ENCODE measurements around the gene PSMA7.

Gene PSMA7

DNA sequence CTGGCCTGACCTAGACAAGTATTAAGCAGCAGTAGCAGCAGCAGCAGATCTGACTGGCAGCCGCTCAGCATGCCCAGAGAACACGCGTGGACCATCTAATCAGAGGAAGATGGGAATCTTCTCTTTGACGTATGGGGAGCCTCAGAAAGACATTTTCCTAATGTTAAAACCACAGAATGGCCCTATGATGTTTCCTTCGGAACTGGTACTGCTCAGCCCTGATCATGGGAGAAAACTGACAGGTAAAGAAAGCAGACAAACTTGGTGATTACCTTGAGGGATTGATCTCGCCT is 6.2 kb downstream of the PSMA7 start:
- H3K27ac ChIP-seq (ENCODE audit: insufficient read depth in 1 of 2, low read depth in 1 of 2, low read length in 2 of 2, poor library complexity in 1 of 2, severe bottlenecking in 2 of 2) = no peak overlapping the region
- ChIA-PET CTCF (interaction anchor here (0.6 to 7.8 kb wide), 10 partner anchors 11 to 134 kb away, joined by 3 to 113 read pairs (median 5); no protein-coding TSS in a partner anchor), POLR2A (no interaction called here)
- H3K4me1 ChIP-seq (ENCODE audit: control extremely low read depth in 1 of 4, control insufficient read depth in 4 of 4, insufficient read depth in 4 of 4, low read length in 3 of 4) = peaks cover 2 to 41% (median 30%) of the 10 kb centered on the region in 4 experiments
- no peak overlapping the region for H3K4me3 ChIP-seq (ENCODE audit: control insufficient read depth in 1 of 7, extremely low read depth in 1 of 7, insufficient read depth in 4 of 7, low read depth in 2 of 7, low read length in 6 of 7)
- no peaks in the 10 kb centered on the region for H3K27me3 ChIP-seq (replicated peaks in 2 of 5; ENCODE audit: control insufficient read depth in 4 of 5, insufficient read depth in 5 of 5, low read length in 4 of 5)
- peaks cover 14 to 85% (median 63%) of the 10 kb centered on the region in 4 experiments for H3K36me3 ChIP-seq (ENCODE audit: control insufficient read depth in 4 of 4, insufficient read depth in 4 of 4, low read length in 3 of 4)
- DNase-seq = no peak
- 69% methylated on average over 6 of the region's 6 CpGs for WGBS (ENCODE audit: insufficient coverage)
- H3K9me3 ChIP-seq (ENCODE audit: control extremely low read depth in 1 of 5, control insufficient read depth in 4 of 5, insufficient read depth in 2 of 5, low read depth in 1 of 5, low read length in 4 of 5) = no peaks in the 10 kb centered on the region

DNA sequence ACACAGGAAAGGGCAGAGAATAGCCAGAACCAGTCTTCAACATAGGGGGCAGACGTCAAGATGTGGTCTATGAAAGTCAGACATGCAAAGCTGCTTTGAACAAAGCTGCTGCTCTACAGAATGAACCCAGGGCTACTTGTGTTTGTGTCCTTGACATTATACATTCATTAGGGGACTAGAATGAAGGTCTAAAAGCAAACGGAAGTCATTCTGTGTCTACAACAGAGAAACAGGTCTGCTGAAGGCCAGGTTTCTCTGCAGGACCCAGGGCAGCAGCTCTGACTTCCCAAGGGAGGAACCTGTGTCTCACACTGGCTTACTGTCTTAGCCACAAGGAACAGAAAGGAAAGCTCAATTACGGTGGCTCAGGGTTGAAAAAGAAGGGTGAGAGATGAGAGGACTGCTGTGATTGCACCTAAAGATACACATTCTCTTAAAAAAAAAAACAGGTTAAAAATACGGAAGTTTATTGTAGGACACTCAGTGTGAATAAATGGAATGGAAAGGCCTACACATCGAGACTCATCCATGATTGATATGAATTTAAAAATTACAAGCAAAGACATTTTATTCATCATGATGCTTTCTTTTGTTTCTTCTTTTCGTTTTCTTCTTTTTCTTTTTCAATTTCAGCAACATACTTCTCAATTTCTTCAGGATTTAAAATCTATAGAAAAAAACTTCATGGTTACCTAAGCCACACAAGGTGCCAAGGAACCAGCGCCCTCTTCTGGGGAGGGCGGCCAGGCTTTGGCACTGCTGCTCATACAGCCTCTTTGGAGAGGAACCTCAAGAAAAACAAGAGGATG is 6.7 kb downstream of the PSMA7 start:
- ChIA-PET POLR2A (interaction anchor here (1.2 to 1.5 kb wide), 2 partner anchors 9 to 15 kb away, joined by 3 to 5 read pairs; partner anchors contain the start of gene LSM14B), CTCF (interaction anchor here (1.0 to 7.8 kb wide), 8 partner anchors 10 to 126 kb away, joined by 3 to 113 read pairs (median 16); no protein-coding TSS in a partner anchor)
- peak; percentile 78 to 91 (median 85) for DNase-seq
- Histone ChIP-seq H3K4me3 (ENCODE audit: control insufficient read depth in 1 of 7, extremely low read depth in 1 of 7, insufficient read depth in 4 of 7, low read depth in 2 of 7, low read length in 6 of 7) (no peak overlapping the region), H3K27me3 (replicated peaks in 2 of 5; ENCODE audit: control insufficient read depth in 4 of 5, insufficient read depth in 5 of 5, low read length in 4 of 5) (no peaks in the 10 kb centered on the region), H3K9me3 (ENCODE audit: control extremely low read depth in 1 of 5, control insufficient read depth in 4 of 5, insufficient read depth in 2 of 5, low read depth in 1 of 5, low read length in 4 of 5) (no peaks in the 10 kb centered on the region), H3K27ac (ENCODE audit: insufficient read depth in 1 of 2, low read depth in 1 of 2, low read length in 2 of 2, poor library complexity in 1 of 2, severe bottlenecking in 2 of 2) (no peak overlapping the region), H3K4me1 (ENCODE audit: control extremely low read depth in 1 of 4, control insufficient read depth in 4 of 4, insufficient read depth in 4 of 4, low read length in 3 of 4) (peaks cover 2 to 40% (median 25%) of the 10 kb centered on the region in 4 experiments), H3K36me3 (ENCODE audit: control insufficient read depth in 4 of 4, insufficient read depth in 4 of 4, low read length in 3 of 4) (peaks cover 17 to 90% (median 68%) of the 10 kb centered on the region in 4 experiments)
- WGBS (ENCODE audit: insufficient coverage) = 54% methylated on average over 5 of the region's 8 CpGs

DNA sequence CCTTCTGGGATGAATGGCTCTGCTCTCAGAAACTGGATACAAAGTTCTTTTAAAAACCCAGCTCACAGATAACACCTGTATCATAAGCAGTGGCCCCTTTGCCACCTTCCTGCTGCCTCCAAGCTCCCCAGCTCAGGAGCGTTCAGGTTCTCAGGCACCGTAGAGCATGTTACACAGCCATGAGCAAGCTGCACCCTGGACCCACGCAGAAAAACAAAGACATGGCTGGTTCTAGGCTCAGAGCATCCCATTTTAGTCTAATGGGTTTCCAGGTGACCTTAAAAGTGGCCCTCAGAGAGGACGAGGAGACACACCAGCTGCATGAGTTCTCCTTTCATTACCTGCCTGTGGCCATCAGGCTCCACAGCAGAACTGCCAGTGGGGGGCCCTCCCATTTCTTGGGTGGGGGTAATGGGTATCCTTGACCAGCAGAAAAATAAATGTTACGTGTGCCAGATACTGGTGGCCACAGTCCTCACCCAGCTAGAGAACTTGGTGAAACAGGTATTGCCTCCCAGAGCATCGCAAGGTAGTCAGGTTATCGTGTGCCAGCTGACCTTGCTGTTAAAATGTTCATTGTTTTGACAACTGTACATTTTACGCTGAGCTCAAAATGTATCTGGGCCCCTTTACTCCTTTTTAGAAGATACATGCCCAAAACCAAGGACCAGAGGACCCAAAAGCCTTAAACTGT is 7.5 kb downstream of the PSMA7 start:
- Histone ChIP-seq H3K36me3 (ENCODE audit: control insufficient read depth in 4 of 4, insufficient read depth in 4 of 4, low read length in 3 of 4) (peaks cover 17 to 94% (median 74%) of the 10 kb centered on the region in 4 experiments), H3K9me3 (ENCODE audit: control extremely low read depth in 1 of 5, control insufficient read depth in 4 of 5, insufficient read depth in 2 of 5, low read depth in 1 of 5, low read length in 4 of 5) (no peaks in the 10 kb centered on the region), H3K27me3 (replicated peaks in 2 of 5; ENCODE audit: control insufficient read depth in 4 of 5, insufficient read depth in 5 of 5, low read length in 4 of 5) (no peaks in the 10 kb centered on the region), H3K4me3 (ENCODE audit: control insufficient read depth in 1 of 7, extremely low read depth in 1 of 7, insufficient read depth in 4 of 7, low read depth in 2 of 7, low read length in 6 of 7) (no peak overlapping the region), H3K27ac (ENCODE audit: insufficient read depth in 1 of 2, low read depth in 1 of 2, low read length in 2 of 2, poor library complexity in 1 of 2, severe bottlenecking in 2 of 2) (no peak overlapping the region), H3K4me1 (ENCODE audit: control extremely low read depth in 1 of 4, control insufficient read depth in 4 of 4, insufficient read depth in 4 of 4, low read length in 3 of 4) (peaks cover 0 to 36% (median 18%) of the 10 kb centered on the region in 4 experiments)
- no peak for DNase-seq
- WGBS (ENCODE audit: insufficient coverage) = 98% methylated on average over 8 of the region's 8 CpGs
- ChIA-PET CTCF (interaction anchor here (1.1 to 7.8 kb wide), 9 partner anchors 10 to 126 kb away, joined by 3 to 113 read pairs (median 11); no protein-coding TSS in a partner anchor), POLR2A (interaction anchor here (1.2 to 1.5 kb wide), 2 partner anchors 10 to 14 kb away, joined by 3 to 5 read pairs; partner anchors contain the start of gene LSM14B)

DNA sequence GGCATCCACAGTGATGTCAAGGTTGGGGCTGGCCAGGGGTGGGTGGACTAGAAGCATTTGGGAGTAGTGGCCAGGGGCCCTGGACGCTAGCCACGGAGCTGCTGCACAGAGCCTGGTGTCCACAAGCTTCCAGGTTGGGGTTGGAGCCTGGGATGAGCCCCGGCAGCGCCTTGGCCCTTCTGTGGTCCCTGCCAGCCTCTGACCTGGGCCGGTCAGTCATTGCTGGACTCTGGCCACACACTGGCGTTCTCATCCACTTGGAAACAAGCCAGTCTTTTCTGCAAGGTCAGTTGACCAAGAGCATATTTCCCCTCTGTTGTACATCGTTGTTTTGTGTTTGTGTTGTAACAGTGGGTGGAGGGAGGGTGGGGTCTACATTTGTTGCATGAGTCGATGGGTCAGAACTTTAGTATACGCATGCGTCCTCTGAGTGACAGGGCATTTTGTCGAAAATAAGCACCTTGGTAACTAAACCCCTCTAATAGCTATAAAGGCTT is 8.4 kb downstream of the PSMA7 start:
- no peak for DNase-seq
- peaks cover 0 to 35% (median 18%) of the 10 kb centered on the region in 4 experiments for H3K4me1 ChIP-seq (ENCODE audit: control extremely low read depth in 1 of 4, control insufficient read depth in 4 of 4, insufficient read depth in 4 of 4, low read length in 3 of 4)
- no peak overlapping the region for H3K4me3 ChIP-seq (ENCODE audit: control insufficient read depth in 1 of 7, extremely low read depth in 1 of 7, insufficient read depth in 4 of 7, low read depth in 2 of 7, low read length in 6 of 7)
- H3K9me3 ChIP-seq (ENCODE audit: control extremely low read depth in 1 of 5, control insufficient read depth in 4 of 5, insufficient read depth in 2 of 5, low read depth in 1 of 5, low read length in 4 of 5) = no peaks in the 10 kb centered on the region
- H3K36me3 ChIP-seq (ENCODE audit: control insufficient read depth in 4 of 4, insufficient read depth in 4 of 4, low read length in 3 of 4) = peaks cover 22 to 94% (median 74%) of the 10 kb centered on the region in 4 experiments
- POLR2A ChIA-PET = interaction anchor here (1.3 to 1.5 kb wide), 2 partner anchors 13 to 69 kb away, joined by 5 read pairs; partner anchors contain the start of genes LSM14B and TAF4
- 100% methylated on average over 6 of the region's 11 CpGs for WGBS (ENCODE audit: insufficient coverage)
- H3K27me3 ChIP-seq (replicated peaks in 2 of 5; ENCODE audit: control insufficient read depth in 4 of 5, insufficient read depth in 5 of 5, low read length in 4 of 5) = no peaks in the 10 kb centered on the region
- H3K27ac ChIP-seq (ENCODE audit: insufficient read depth in 1 of 2, low read depth in 1 of 2, low read length in 2 of 2, poor library complexity in 1 of 2, severe bottlenecking in 2 of 2) = peak overlapping the region in 1 of 2 experiments; percentile 6
- CTCF ChIA-PET = interaction anchor here (1.1 to 7.8 kb wide), 7 partner anchors 9 to 125 kb away, joined by 3 to 113 read pairs (median 22); no protein-coding TSS in a partner anchor

DNA sequence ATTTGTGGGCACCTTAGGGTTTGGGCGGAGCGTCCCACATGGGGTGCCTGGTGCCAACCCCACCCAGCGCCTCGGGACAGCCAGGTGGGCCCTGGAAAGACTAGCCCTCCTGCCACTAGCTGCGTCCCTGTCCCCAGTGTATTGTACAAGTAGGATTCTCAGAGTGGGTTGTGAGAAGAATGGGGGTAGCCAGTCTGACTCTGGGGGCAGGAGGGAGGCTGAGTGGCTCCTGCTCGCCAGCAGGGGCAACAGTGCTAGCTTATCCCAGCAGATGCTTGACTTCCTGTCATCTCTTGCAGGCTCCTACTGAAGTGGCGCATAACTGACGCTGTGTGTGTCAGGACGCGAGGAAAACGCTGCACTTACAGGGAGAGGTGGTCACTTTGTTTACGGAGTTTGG is 9.3 kb downstream of the PSMA7 start:
- H3K27me3 ChIP-seq (replicated peaks in 2 of 5; ENCODE audit: control insufficient read depth in 4 of 5, insufficient read depth in 5 of 5, low read length in 4 of 5) = no peaks in the 10 kb centered on the region
- H3K36me3 ChIP-seq (ENCODE audit: control insufficient read depth in 4 of 4, insufficient read depth in 4 of 4, low read length in 3 of 4) = peaks cover 16 to 94% (median 71%) of the 10 kb centered on the region in 4 experiments
- WGBS (ENCODE audit: insufficient coverage) = 89% methylated on average over 9 of the region's 12 CpGs
- ChIA-PET POLR2A (interaction anchor here (1.3 kb wide), 1 partner anchor 68 kb away, joined by 5 read pairs; the partner anchor contains the start of gene TAF4), CTCF (interaction anchor here (0.7 to 7.8 kb wide), 7 partner anchors 8 to 123 kb away, joined by 4 to 113 read pairs (median 13); partner anchors contain the start of genes PSMA7 and SS18L1)
- no peaks in the 10 kb centered on the region for H3K9me3 ChIP-seq (ENCODE audit: control extremely low read depth in 1 of 5, control insufficient read depth in 4 of 5, insufficient read depth in 2 of 5, low read depth in 1 of 5, low read length in 4 of 5)
- peaks cover 0 to 37% (median 18%) of the 10 kb centered on the region in 4 experiments for H3K4me1 ChIP-seq (ENCODE audit: control extremely low read depth in 1 of 4, control insufficient read depth in 4 of 4, insufficient read depth in 4 of 4, low read length in 3 of 4)
- DNase-seq = peak in 2 of 3 donors; percentile 54 to 66
- no peak overlapping the region for H3K27ac ChIP-seq (ENCODE audit: insufficient read depth in 1 of 2, low read depth in 1 of 2, low read length in 2 of 2, poor library complexity in 1 of 2, severe bottlenecking in 2 of 2)
- H3K4me3 ChIP-seq (ENCODE audit: control insufficient read depth in 1 of 7, extremely low read depth in 1 of 7, insufficient read depth in 4 of 7, low read depth in 2 of 7, low read length in 6 of 7) = no peak overlapping the region

DNA sequence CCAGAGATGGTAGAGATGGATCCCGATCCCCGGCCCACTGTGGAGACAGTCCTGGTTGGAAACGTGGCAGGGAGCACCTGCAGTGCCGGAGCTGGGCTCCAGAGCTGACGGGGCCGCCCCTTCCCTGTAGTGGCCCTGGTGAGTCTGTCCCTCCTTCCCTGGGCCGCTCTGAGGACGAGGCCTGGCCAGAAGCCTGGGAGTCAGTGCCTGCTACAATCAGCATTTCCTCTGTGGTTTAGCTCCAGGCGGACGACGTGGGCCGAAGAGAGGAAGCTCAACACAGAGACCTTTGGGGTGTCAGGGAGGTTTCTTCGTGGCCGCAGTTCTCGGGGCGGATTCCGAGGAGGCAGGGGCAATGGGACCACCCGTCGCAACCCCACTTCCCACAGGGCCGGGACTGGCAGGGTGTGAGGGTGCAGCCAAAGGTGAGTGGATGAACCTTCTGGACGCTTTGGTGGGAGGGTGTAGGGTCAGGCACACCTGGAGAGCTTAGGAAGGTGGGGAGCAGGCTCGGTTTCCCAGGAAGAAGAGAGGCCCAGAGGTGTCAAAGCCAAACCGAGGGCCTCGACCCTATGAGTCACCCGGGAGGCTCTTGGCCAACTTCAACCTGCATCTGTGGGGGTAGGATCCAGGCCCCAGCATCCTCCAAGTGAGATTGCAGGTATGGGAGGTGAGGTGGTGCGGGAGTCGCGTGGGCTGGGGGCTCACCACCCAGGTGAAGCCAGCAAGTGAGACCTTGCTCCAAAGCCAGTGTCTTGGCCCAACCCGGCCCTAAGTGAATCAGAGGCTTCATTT is 9.9 kb downstream of the PSMA7 start:
- no peaks in the 10 kb centered on the region for H3K27me3 ChIP-seq (replicated peaks in 2 of 5; ENCODE audit: control insufficient read depth in 4 of 5, insufficient read depth in 5 of 5, low read length in 4 of 5)
- peaks cover 18 to 96% (median 70%) of the 10 kb centered on the region in 4 experiments for H3K36me3 ChIP-seq (ENCODE audit: control insufficient read depth in 4 of 4, insufficient read depth in 4 of 4, low read length in 3 of 4)
- peak overlapping the region in 2 of 7 experiments; percentile 13 to 28 for H3K4me3 ChIP-seq (ENCODE audit: control insufficient read depth in 1 of 7, extremely low read depth in 1 of 7, insufficient read depth in 4 of 7, low read depth in 2 of 7, low read length in 6 of 7)
- ChIA-PET POLR2A (interaction anchor here (0.6 to 1.3 kb wide), 4 partner anchors 8 to 67 kb away, joined by 3 to 5 read pairs (median 4); partner anchors contain the start of gene TAF4), CTCF (interaction anchor here (1.0 to 7.8 kb wide), 9 partner anchors 7 to 127 kb away, joined by 3 to 113 read pairs (median 4); partner anchors contain the start of genes PSMA7 and SS18L1)
- H3K27ac ChIP-seq (ENCODE audit: insufficient read depth in 1 of 2, low read depth in 1 of 2, low read length in 2 of 2, poor library complexity in 1 of 2, severe bottlenecking in 2 of 2) = peak overlapping the region; percentile 22 to 23
- peaks cover 0 to 37% (median 18%) of the 10 kb centered on the region in 4 experiments for H3K4me1 ChIP-seq (ENCODE audit: control extremely low read depth in 1 of 4, control insufficient read depth in 4 of 4, insufficient read depth in 4 of 4, low read length in 3 of 4)
- 50% methylated on average over 27 of the region's 29 CpGs for WGBS (ENCODE audit: insufficient coverage)
- H3K9me3 ChIP-seq (ENCODE audit: control extremely low read depth in 1 of 5, control insufficient read depth in 4 of 5, insufficient read depth in 2 of 5, low read depth in 1 of 5, low read length in 4 of 5) = no peaks in the 10 kb centered on the region
- DNase-seq = peak in 2 of 3 donors; percentile 29 to 32

Measured in common myeloid progenitor, CD34-positive (primary cell).